ENCODE data around the gene WARS2.

Gene WARS2

GRCh38 chr1:119115736-119116135, 24.7 kb downstream of the WARS2 start:
- no peak for TF ChIP-seq POLR2A (IDR thresholded peaks at IDR 0.05; ENCODE audit: low read depth, low read length)
- no peak for FAIRE-seq
- DNase-seq (ENCODE audit: insufficient read length, low spot score): no peak

GRCh38 chr1:119115311-119115710, 25.1 kb downstream of the WARS2 start:
- DNase-seq (ENCODE audit: insufficient read length, low spot score): no peak
- no peak for FAIRE-seq
- no peak for TF ChIP-seq POLR2A (IDR thresholded peaks at IDR 0.05; ENCODE audit: low read depth, low read length)

- FAIRE-seq: no peak
- no peak for DNase-seq (ENCODE audit: insufficient read length, low spot score)
Observed at GRCh38 chr1:119114786-119115185, 25.7 kb downstream of the WARS2 start.

GRCh38 chr1:119112791-119113190, 27.7 kb downstream of the WARS2 start:
- DNase-seq (ENCODE audit: insufficient read length, low spot score) (no peak), FAIRE-seq (no peak)
- no peak for TF ChIP-seq POLR2A (IDR thresholded peaks at IDR 0.05; ENCODE audit: low read depth, low read length)

More at GRCh38 chr1:119114786-119115185, 25.7 kb downstream of the WARS2 start:
- TF ChIP-seq POLR2A (IDR thresholded peaks at IDR 0.05; ENCODE audit: low read depth, low read length): no peak

GRCh38 chr1:119112244-119112643, 28.2 kb downstream of the WARS2 start:
- FAIRE-seq: no peak
- TF ChIP-seq POLR2A (IDR thresholded peaks at IDR 0.05; ENCODE audit: low read depth, low read length): no peak
- DNase-seq (ENCODE audit: insufficient read length, low spot score): no peak

- TF ChIP-seq POLR2A (IDR thresholded peaks at IDR 0.05; ENCODE audit: low read depth, low read length): no peak
- DNase-seq (ENCODE audit: insufficient read length, low spot score) (no peak), FAIRE-seq (no peak)
Observed at GRCh38 chr1:119108988-119109387, 31.5 kb downstream of the WARS2 start.

- FAIRE-seq: no peak
- TF ChIP-seq POLR2A (IDR thresholded peaks at IDR 0.05; ENCODE audit: low read depth, low read length): no peak
- DNase-seq (ENCODE audit: insufficient read length, low spot score): no peak
Observed at GRCh38 chr1:119103764-119104163, 36.7 kb downstream of the WARS2 start.

GRCh38 chr1:119102051-119102450, 38.4 kb downstream of the WARS2 start:
- DNase-seq (ENCODE audit: insufficient read length, low spot score) (no peak), FAIRE-seq (no peak)
- TF ChIP-seq POLR2A (IDR thresholded peaks at IDR 0.05; ENCODE audit: low read depth, low read length): no peak

GRCh38 chr1:119101563-119101962, 38.9 kb downstream of the WARS2 start:
- FAIRE-seq (no peak), DNase-seq (ENCODE audit: insufficient read length, low spot score) (no peak)
- TF ChIP-seq POLR2A (IDR thresholded peaks at IDR 0.05; ENCODE audit: low read depth, low read length): no peak

- FAIRE-seq: no peak
- no peak for DNase-seq (ENCODE audit: insufficient read length, low spot score)
- no peak for TF ChIP-seq POLR2A (IDR thresholded peaks at IDR 0.05; ENCODE audit: low read depth, low read length)
Observed at GRCh38 chr1:119099775-119100174, 40.7 kb downstream of the WARS2 start.

GRCh38 chr1:119097380-119097779, 43.1 kb downstream of the WARS2 start:
- DNase-seq (ENCODE audit: insufficient read length, low spot score) (no peak), FAIRE-seq (peak; percentile 36)
- TF ChIP-seq POLR2A (IDR thresholded peaks at IDR 0.05; ENCODE audit: low read depth, low read length): no peak

GRCh38 chr1:119093721-119094120, 46.7 kb downstream of the WARS2 start:
- no peak for TF ChIP-seq POLR2A (IDR thresholded peaks at IDR 0.05; ENCODE audit: low read depth, low read length)

GRCh38 chr1:119091618-119092017, 48.8 kb downstream of the WARS2 start:
- no peak for FAIRE-seq
- TF ChIP-seq POLR2A (IDR thresholded peaks at IDR 0.05; ENCODE audit: low read depth, low read length): no peak
- no peak for DNase-seq (ENCODE audit: insufficient read length, low spot score)

More at GRCh38 chr1:119093721-119094120, 46.7 kb downstream of the WARS2 start:
- no peak for DNase-seq (ENCODE audit: insufficient read length, low spot score)
- peak; percentile 43 for FAIRE-seq

GRCh38 chr1:119090250-119090649, 50.2 kb downstream of the WARS2 start:
- FAIRE-seq (no peak), DNase-seq (ENCODE audit: insufficient read length, low spot score) (no peak)
- no peak for TF ChIP-seq POLR2A (IDR thresholded peaks at IDR 0.05; ENCODE audit: low read depth, low read length)

- DNase-seq (ENCODE audit: insufficient read length, low spot score) (no peak), FAIRE-seq (no peak)
- TF ChIP-seq POLR2A (IDR thresholded peaks at IDR 0.05; ENCODE audit: low read depth, low read length): no peak
Observed at GRCh38 chr1:119086830-119087229, 53.6 kb downstream of the WARS2 start.

GRCh38 chr1:119084798-119085197, 55.7 kb downstream of the WARS2 start:
- DNase-seq (ENCODE audit: insufficient read length, low spot score): no peak
- TF ChIP-seq POLR2A (IDR thresholded peaks at IDR 0.05; ENCODE audit: low read depth, low read length): no peak
- no peak for FAIRE-seq
